Kidney epithelial cell (primary cell): ENCODE results near the gene CACNA1F. TPM values are rescaled to one million over a fixed set of nuclear protein-coding genes. Genes with fewer than 3 reads are reported as not detected.

ENCODE experiments used
- DNase-seq: peaks from one replicate; pipeline ENCODE4 v3.0.0-alpha.2; 2010; ENCODE audit warnings: low read depth
- H3K27me3 ChIP-seq: 2 replicates; pipeline ENCODE4 v1.6.0; 2011; ENCODE audit warnings: low read length; ENCODE audit not compliant: control insufficient read depth, insufficient read depth
- H3K36me3 ChIP-seq: 2 replicates; pipeline ENCODE4 v1.5.1; 2011; ENCODE audit warnings: low read length; ENCODE audit not compliant: control insufficient read depth, insufficient read depth
- H3K4me3 ChIP-seq: 2 replicates; pipeline ENCODE4 v1.5.1; 2011; ENCODE audit warnings: low read depth, mild to moderate bottlenecking, control low read depth, low read length
- CTCF ChIP-seq: IDR thresholded peaks from 2 replicates; pipeline ENCODE4 v1.5.1; 2011; ENCODE audit warnings: mild to moderate bottlenecking, moderate library complexity, low read length, control low read depth, inconsistent platforms; ENCODE audit not compliant: insufficient read depth, poor library complexity, severe bottlenecking
- total RNA-seq: library from RNA; depleted of rRNA; stranded (reverse); fragments of >200 nt; gene quantifications from 2 replicates; pipeline ENCODE4 v1.2.3, GENCODE V29; 2015

The CACNA1F gene
- total RNA-seq, 1 donor from 2014 or later: not detected

- peak overlapping the region; percentile 35 for H3K4me3 ChIP-seq
- no peak for DNase-seq
- H3K27me3 ChIP-seq: no peaks in the 10 kb centered on the region
- H3K36me3 ChIP-seq: no peaks in the 10 kb centered on the region
- TF ChIP-seq CTCF: peak; percentile 49
Observed at GRCh38 chrX:49165901-49166881, 66.9 kb downstream of the CACNA1F start.

GRCh38 chrX:49164589-49165360 is 68.4 kb downstream of the CACNA1F start:
- Histone ChIP-seq H3K36me3 (no peaks in the 10 kb centered on the region), H3K4me3 (no peak overlapping the region), H3K27me3 (no peaks in the 10 kb centered on the region)
- DNase-seq: no peak
- TF ChIP-seq CTCF: no peak

- Histone ChIP-seq H3K36me3 (no peaks in the 10 kb centered on the region), H3K4me3 (peak overlapping the region; percentile 39), H3K27me3 (no peaks in the 10 kb centered on the region)
- TF ChIP-seq CTCF: no peak
- DNase-seq: no peak
Observed at GRCh38 chrX:49163555-49164419, 69.4 kb downstream of the CACNA1F start.

GRCh38 chrX:49162620-49163019 is 70.5 kb downstream of the CACNA1F start, which contains the start of gene MAGIX:
MAGIX (plus strand) TSS chrX:49162758; CDS start chrX:49162890, 132 bp downstream.
- no peaks in the 10 kb centered on the region for H3K27me3 ChIP-seq
- no peak for TF ChIP-seq CTCF

GRCh38 chrX:49161632-49162031 is 71.5 kb downstream of the CACNA1F start:
- no peak for TF ChIP-seq CTCF
- Histone ChIP-seq H3K36me3 (no peaks in the 10 kb centered on the region), H3K27me3 (no peaks in the 10 kb centered on the region), H3K4me3 (no peak overlapping the region)
- DNase-seq: no peak

More at GRCh38 chrX:49162620-49163019, 70.5 kb downstream of the CACNA1F start, which contains the start of gene MAGIX:
- Histone ChIP-seq H3K36me3 (no peaks in the 10 kb centered on the region), H3K4me3 (peak within 1 kb of the TSS; percentile 39)
- no peak for DNase-seq
